Stromal cell of bone marrow (primary cell): ENCODE data around the gene LIMCH1.
"Not testable (repeated sequence)": the region's sequence is repeated elsewhere in the genome, so short reads cannot be mapped to it uniquely, and the experiment has no call there.

Experiments
- DNase-seq: peaks from one replicate; pipeline ENCODE4 v3.0.0-alpha.2; 2012; ENCODE audit warnings: low read depth

The LIMCH1 gene

GRCh38 chr4:41686893-41687292, 148.9 kb downstream of the LIMCH1 start:
- no peak for DNase-seq

GRCh38 chr4:41687971-41688370, 150.0 kb downstream of the LIMCH1 start:
- no peak for DNase-seq

- DNase-seq: peak; percentile 12
Observed at GRCh38 chr4:41692717-41693345, 154.9 kb downstream of the LIMCH1 start.

- DNase-seq: peak; percentile 10
Observed at GRCh38 chr4:41693629-41694028, 155.7 kb downstream of the LIMCH1 start.

- no peak for DNase-seq
Observed at GRCh38 chr4:41696131-41696530, 158.2 kb downstream of the LIMCH1 start.

GRCh38 chr4:41696763-41697162, 158.8 kb downstream of the LIMCH1 start:
- no peak for DNase-seq

- DNase-seq: no peak
Observed at GRCh38 chr4:41701983-41702382, 164.0 kb downstream of the LIMCH1 start.

- no peak for DNase-seq
Observed at GRCh38 chr4:41702770-41703169, 164.8 kb downstream of the LIMCH1 start.

- no peak for DNase-seq
Observed at GRCh38 chr4:41703785-41704184, 165.8 kb downstream of the LIMCH1 start.

- peak; percentile 28 for DNase-seq
Observed at GRCh38 chr4:41709844-41710481, 172.0 kb downstream of the LIMCH1 start.

- DNase-seq: not testable (repeated sequence)
Observed at GRCh38 chr4:41711654-41712053, 173.7 kb downstream of the LIMCH1 start.

GRCh38 chr4:41712425-41712824, 174.5 kb downstream of the LIMCH1 start:
- no peak for DNase-seq

GRCh38 chr4:41713768-41714167, 175.8 kb downstream of the LIMCH1 start:
- DNase-seq: no peak

- no peak for DNase-seq
Observed at GRCh38 chr4:41714364-41715000, 176.5 kb downstream of the LIMCH1 start.

- DNase-seq: no peak
Observed at GRCh38 chr4:41715155-41715554, 177.2 kb downstream of the LIMCH1 start.

GRCh38 chr4:41718907-41719306, 180.9 kb downstream of the LIMCH1 start:
- DNase-seq: no peak

- no peak for DNase-seq
Observed at GRCh38 chr4:41719417-41719816, 181.5 kb downstream of the LIMCH1 start.

- DNase-seq: no peak
Observed at GRCh38 chr4:41722181-41722580, 184.2 kb downstream of the LIMCH1 start.

GRCh38 chr4:41723286-41723685, 185.3 kb downstream of the LIMCH1 start:
- no peak for DNase-seq

- DNase-seq: no peak
Observed at GRCh38 chr4:41725254-41725653, 187.3 kb downstream of the LIMCH1 start.

GRCh38 chr4:41727861-41728572, 190.1 kb downstream of the LIMCH1 start:
- no peak for DNase-seq

- DNase-seq: no peak
Observed at GRCh38 chr4:41728573-41728913, 190.6 kb downstream of the LIMCH1 start.

- DNase-seq: no peak
Observed at GRCh38 chr4:41731569-41732126, 193.7 kb downstream of the LIMCH1 start.
